Stimulated activated CD8-positive, alpha-beta memory T cell treated with anti-CD3 and anti-CD28 coated beads, Interleukin-12 subunit alpha, Interleukin-12 subunit beta, amount 100 ng/mL, for 24 hours (primary cell): Measurements from ENCODE around the gene DCUN1D5.
"Not testable (repeated sequence)": the region's sequence is repeated elsewhere in the genome, so short reads cannot be mapped to it uniquely, and the experiment has no call there.

Source experiments
- DNase-seq: peaks from one replicate; pipeline ENCODE4 v3.0.0-alpha.2; 2020; ENCODE audit errors: extremely low read depth

DCUN1D5 gene

DNA sequence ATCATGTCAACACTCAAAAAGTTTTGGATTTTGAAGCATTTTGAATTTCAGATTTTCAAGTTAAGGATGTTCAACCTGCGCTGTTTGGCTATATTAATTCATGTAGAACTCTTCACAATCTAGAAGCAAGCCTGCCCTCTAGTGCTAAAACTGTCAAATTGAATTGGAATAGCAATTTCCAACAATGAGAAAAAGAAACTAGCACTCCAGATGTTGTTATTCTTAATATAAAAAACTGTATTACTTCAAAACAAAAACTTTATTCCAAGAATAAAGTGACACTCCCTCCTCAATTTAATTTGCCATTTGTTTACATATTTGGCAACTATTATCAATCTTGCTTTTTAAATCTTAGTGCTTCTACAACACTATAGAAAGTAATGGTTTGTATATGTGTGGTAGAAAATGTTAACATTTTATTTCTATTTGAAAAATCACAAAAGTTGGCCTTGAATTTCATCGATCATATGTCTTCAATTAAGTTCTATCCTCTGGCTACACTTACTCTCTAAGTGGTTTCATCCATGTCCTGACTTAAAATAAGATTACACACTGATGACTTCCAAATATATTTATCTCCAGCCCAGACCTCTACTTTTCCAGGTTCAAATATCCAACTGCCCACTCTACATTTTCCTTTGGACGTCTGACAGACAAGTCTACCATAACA is 36.6 kb downstream of the DCUN1D5 start:
- no peak for DNase-seq

DNA sequence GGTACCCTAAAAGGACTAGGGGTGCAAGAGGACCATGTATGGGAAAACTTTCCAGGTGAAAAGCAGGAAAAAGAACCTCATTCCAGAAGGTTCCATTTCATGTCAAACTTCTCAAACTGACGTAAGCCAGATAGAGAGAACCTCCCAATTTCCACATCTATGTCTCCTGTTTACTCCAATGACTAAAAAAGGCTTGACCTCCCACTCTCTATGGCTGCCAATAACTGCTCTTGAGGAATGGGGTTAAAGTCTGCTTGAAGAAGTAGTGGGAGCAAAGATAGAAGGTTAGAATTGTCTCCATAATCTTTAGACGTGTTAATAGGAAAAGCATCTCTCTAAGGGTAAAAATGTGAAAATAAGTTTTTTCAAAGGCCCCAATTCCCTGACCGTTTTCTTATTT is 38.0 kb downstream of the DCUN1D5 start:
- DNase-seq, result no peak

- no peak for DNase-seq
Observed at GRCh38 chr11:103051981-103052380, 40.0 kb downstream of the DCUN1D5 start.

DNA sequence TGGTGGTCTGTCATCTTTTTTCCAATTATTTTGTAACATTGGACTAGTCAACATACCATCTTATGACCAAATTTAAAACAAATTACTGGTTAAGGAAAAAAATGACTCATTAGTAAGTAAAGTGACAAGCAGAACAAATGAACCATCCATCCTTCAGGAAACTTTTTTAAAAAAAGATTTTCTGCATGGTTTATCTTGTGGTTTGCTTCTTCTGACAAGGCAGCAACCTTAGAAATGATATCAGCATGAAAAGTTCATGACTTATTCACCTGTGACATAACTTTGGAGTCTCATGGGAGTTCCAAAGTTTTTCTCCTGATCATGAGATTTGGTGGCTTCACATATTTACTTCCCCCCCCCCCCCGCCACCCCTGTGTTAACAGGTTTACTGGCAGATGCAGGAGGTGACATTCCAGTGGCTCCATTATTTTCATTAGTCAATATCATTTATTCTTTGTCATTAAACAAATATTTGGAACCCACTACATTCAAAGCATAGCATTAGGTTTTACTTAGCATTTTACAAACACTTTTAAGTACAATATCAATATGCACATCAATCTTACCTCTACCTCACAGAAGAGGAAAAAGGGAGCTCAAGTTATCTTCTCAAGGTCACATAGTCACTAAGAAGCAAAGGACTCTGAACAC is 40.7 kb downstream of the DCUN1D5 start:
- DNase-seq, result no peak

DNA sequence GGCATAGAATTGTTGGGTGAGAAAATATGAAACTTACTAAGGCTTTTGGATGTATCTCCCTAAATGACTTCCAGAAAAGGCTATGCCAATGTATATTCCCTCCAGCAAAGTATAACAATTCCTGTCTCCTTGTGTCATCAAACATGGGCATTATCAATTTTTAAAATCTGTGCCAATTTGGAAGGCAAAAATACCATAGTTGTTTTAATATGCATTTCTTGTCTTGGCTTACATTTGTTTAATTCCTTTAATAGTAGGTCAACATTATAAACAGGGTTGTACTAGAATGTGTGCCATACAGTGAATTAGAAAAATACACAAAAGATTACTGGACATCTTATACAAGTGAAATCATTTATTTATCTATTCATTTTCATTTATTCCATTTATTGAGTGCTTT is 41.6 kb downstream of the DCUN1D5 start:
- DNase-seq, result no peak

GRCh38 chr11:103047837-103048236 is 44.1 kb downstream of the DCUN1D5 start:
- DNase-seq, result no peak

DNA sequence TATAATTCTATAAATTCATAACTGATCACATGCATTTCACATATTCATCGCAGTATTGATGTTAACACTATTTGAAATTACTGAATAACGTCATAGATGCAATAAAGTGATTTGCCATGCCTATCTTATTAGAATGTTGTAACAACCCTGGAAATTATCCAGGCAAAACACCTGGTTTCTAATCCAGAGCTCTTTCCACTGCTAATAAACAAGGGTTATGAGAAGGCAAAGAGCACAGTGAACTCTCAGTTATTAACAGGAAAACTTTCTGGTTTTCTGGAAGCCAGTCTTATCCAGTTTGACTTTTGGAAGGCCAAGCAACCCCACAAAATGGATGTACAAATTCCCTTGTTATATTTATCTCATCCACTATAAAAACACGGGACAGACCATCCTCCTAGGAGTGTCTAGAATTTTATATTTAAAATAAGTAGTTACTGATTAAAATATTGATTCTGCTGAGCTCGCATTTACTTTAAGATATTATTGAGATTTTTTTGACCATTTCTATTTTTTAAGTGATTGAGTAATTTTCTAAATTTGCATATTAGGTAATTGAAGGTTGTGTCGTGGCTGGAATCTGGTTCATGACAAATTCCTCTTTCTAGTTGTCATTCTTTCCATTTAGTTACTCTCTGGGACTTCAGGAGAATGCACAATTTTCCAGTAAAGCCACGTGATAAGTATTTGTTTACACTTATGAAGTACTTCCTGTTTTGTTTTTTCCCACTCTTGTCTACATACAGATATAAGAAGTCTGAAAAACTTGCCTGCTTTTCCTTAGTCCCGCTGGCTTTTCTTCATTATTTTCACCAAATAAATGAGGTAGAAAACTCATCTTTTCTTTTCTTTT is 47.9 kb downstream of the DCUN1D5 start:
- no peak for DNase-seq

- DNase-seq, result no peak
Observed at GRCh38 chr11:103042161-103042560, 49.8 kb downstream of the DCUN1D5 start.

- no peak for DNase-seq
Observed at GRCh38 chr11:103035791-103036434, 56.0 kb downstream of the DCUN1D5 start.

DNA sequence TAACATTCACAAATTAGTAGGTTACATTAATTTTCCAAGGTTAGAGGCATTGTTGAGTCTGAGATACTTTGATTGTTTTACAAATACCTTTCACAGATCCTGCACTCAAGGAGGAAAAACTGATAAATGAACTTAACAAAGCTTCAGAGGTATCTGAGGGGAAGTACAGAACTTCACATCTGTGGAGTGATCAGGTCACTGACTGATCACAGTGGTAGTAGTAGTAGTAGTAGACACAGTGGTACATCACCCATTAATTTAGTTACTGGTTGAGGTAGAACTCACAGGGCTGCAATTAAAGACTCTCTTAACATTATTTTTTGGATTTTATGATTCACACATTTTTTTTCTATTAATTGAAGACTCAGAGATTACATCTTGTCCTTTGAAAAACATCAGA is 56.7 kb downstream of the DCUN1D5 start:
- DNase-seq, result no peak

GRCh38 chr11:103031834-103032233 is 60.1 kb downstream of the DCUN1D5 start:
- DNase-seq, result no peak

GRCh38 chr11:103029401-103029800 is 62.6 kb downstream of the DCUN1D5 start:
- DNase-seq, result no peak

- DNase-seq, result not testable (repeated sequence)
Observed at GRCh38 chr11:103028304-103029020, 63.5 kb downstream of the DCUN1D5 start.

GRCh38 chr11:103024086-103024485 is 67.9 kb downstream of the DCUN1D5 start:
- DNase-seq, result no peak

DNA sequence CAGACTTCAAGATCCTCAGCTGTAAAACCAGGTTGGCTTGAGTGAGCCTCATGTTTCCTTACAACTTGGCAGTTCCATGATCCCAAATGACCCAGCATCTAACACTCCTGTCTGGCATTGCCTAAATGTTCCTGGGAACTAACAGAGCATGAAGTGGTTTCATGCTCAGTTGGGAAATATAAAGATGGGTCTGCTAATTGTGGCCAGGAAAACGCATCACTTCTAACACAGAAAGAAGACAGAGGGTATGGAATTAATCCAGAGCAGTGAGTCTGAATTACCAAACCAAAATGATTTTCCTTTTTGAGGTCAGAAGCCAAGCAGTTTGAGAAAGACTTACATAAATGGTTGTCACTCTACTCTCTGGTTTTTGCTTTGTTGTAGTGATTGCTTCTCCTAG is 75.9 kb downstream of the DCUN1D5 start:
- DNase-seq, result no peak

DNA sequence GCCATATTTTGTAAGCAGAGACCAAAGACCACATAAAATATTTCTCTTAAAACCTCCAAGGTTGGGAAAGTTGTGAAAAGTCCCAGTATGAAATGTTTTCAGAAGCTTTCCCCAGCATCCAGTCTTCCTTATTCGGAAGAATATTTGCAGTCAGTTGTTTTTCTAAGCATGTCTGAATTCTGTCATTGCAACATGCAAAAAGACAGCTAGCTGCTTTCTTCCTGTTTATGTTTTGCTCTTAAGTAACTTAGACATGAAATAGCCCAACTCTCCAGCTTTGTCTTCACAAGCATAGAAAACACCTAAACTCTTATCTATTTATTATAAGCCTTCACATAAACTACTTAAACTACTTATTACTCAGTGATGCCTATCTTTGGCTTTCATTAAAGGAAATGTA is 78.5 kb downstream of the DCUN1D5 start:
- DNase-seq, result no peak
